22Rv1 (cell line): Measurements from ENCODE around the gene ATXN2L.

ENCODE experiments used
- CTCF ChIP-seq: fragments of 450-650 bp; IDR thresholded peaks from 2 replicates; pipeline ENCODE4 v1.5.1; 2017; ENCODE audit warnings: mild to moderate bottlenecking
- ZFX ChIP-seq: fragments of 450-650 bp; IDR thresholded peaks from 2 replicates; pipeline ENCODE4 v1.6.1; 2017; ENCODE audit warnings: antibody characterized with exemption, borderline replicate concordance

GRCh38 chr16:28867241-28867640 is 44.4 kb downstream of the ATXN2L start:
- TF ChIP-seq CTCF (no peak), ZFX (no peak)
